IMR-90 (cell line): ENCODE results near the gene PGGHG. TPM values are rescaled to one million over a fixed set of nuclear protein-coding genes. Genes with fewer than 3 reads are reported as not detected.
"Not testable (repeated sequence)": the region's sequence is repeated elsewhere in the genome, so short reads cannot be mapped to it uniquely, and the experiment has no call there.

Experiments
- ATAC-seq: fragments of 200-7000 bp; cut with Tn5 transposase; 2 replicates; pipeline ENCODE4 v1.9.1; 2020; ENCODE audit warnings: low read depth, mild to moderate bottlenecking, moderate library complexity
- BruUV-seq: library from RNA; stranded (reverse); fragments of 400-500 nt; replicated peaks from 2 replicates; lab custom pipeline; 2021; lab: Mats Ljungman, UMichigan
- CTCF ChIA-PET: fragments of 300-600 bp; formaldehyde crosslinking; extraction: SDS; loops from one replicate; lab custom pipeline; 2021; ENCODE audit warnings: antibody characterized with exemption; lab: Yijun Ruan, JAX
- POLR2A ChIA-PET: fragments of 300-600 bp; sonication (Branson Sonifier 250); formaldehyde crosslinking; loops from one replicate; lab custom pipeline; 2022; ENCODE audit warnings: antibody characterized with exemption; ENCODE audit not compliant: unreplicated experiment; lab: Charles Lee
- DNase-seq: peaks from one replicate; pipeline ENCODE4 v3.0.0; 2013
- H2AFZ ChIP-seq: replicated peaks from 2 replicates; pipeline ENCODE3; 2013; ENCODE audit warnings: low read length, mild to moderate bottlenecking; ENCODE audit not compliant: poor library complexity
- H2AK5ac ChIP-seq: 2 replicates; pipeline ENCODE4 v1.6.1; 2013; ENCODE audit warnings: low read depth, low read length, inconsistent platforms
- H2AK9ac ChIP-seq: replicated peaks from 2 replicates; pipeline ENCODE3; 2013; ENCODE audit warnings: mild to moderate bottlenecking, low read depth, low read length, moderate library complexity; ENCODE audit not compliant: poor library complexity
- H2BK120ac ChIP-seq: 2 replicates; pipeline ENCODE4 v1.6.1; 2013; ENCODE audit warnings: low read depth, low read length, inconsistent platforms
- H2BK15ac ChIP-seq: 3 replicates; pipeline ENCODE4 v1.6.1; 2013; ENCODE audit warnings: low read depth, low read length, inconsistent platforms
- H2BK20ac ChIP-seq: 2 replicates; pipeline ENCODE4 v1.6.1; 2013; ENCODE audit warnings: low read depth, mild to moderate bottlenecking, inconsistent platforms, low read length, moderate library complexity
- H2BK5ac ChIP-seq: 2 replicates; pipeline ENCODE4 v1.6.1; 2013; ENCODE audit warnings: mild to moderate bottlenecking, low read depth, low read length, inconsistent platforms; ENCODE audit not compliant: poor library complexity, severe bottlenecking
- H3K14ac ChIP-seq: replicated peaks from 2 replicates; pipeline ENCODE4 v1.6.1; 2013; ENCODE audit warnings: low read depth, low read length, inconsistent platforms
- H3K18ac ChIP-seq: 2 replicates; pipeline ENCODE4 v1.6.1; 2013; ENCODE audit warnings: low read depth, low read length, control low read depth
- H3K23ac ChIP-seq: 2 replicates; pipeline ENCODE4 v1.6.1; 2013; ENCODE audit warnings: low read depth, low read length, inconsistent platforms
- H3K27ac ChIP-seq: 2 replicates; pipeline ENCODE4 v1.5.1; 2013; ENCODE audit warnings: mild to moderate bottlenecking, control low read depth, low read length; ENCODE audit not compliant: insufficient read depth
- H3K27me3 ChIP-seq: 2 replicates; pipeline ENCODE4 v1.6.1; 2013; ENCODE audit warnings: low read length; ENCODE audit not compliant: control insufficient read depth, insufficient read depth
- H3K36me3 ChIP-seq: 2 replicates; pipeline ENCODE4 v1.6.1; 2013; ENCODE audit warnings: low read length, mixed read lengths; ENCODE audit not compliant: control insufficient read depth, insufficient read depth
- H3K4ac ChIP-seq: 2 replicates; pipeline ENCODE4 v1.6.1; 2013; ENCODE audit warnings: low read depth, low read length, inconsistent platforms
- H3K4me1 ChIP-seq: 2 replicates; pipeline ENCODE4 v1.6.1; 2013; ENCODE audit warnings: low read length, mixed read lengths; ENCODE audit not compliant: control insufficient read depth, insufficient read depth
- H3K4me2 ChIP-seq: 2 replicates; pipeline ENCODE4 v1.6.1; 2013; ENCODE audit warnings: low read depth, mild to moderate bottlenecking, control low read depth, low read length, moderate library complexity
- H3K4me3 ChIP-seq: 2 replicates; pipeline ENCODE4 v1.5.1; 2013; ENCODE audit warnings: low read depth, mild to moderate bottlenecking, control low read depth, low read length, moderate library complexity; ENCODE audit not compliant: insufficient read depth
- H3K56ac ChIP-seq: 2 replicates; pipeline ENCODE4 v1.6.1; 2013; ENCODE audit warnings: low read length, inconsistent platforms; ENCODE audit not compliant: insufficient read depth; ENCODE audit errors: extremely low read depth
- H3K79me1 ChIP-seq, 2 experiments: 2 replicates each; pipeline ENCODE4 v1.6.1; 2013; ENCODE audit warnings: low read length in 2 of 2, inconsistent platforms in 1 of 2, low read depth in 1 of 2
- H3K9ac ChIP-seq: 2 replicates; pipeline ENCODE4 v1.6.1; 2013; ENCODE audit warnings: low read depth, low read length, control low read depth
- H3K9me1 ChIP-seq: 2 replicates; pipeline ENCODE4 v1.6.1; 2013; ENCODE audit warnings: low read length, inconsistent platforms; ENCODE audit not compliant: insufficient read depth
- H3K9me3 ChIP-seq: 2 replicates; pipeline ENCODE4 v1.6.1; 2013; ENCODE audit warnings: low read length; ENCODE audit not compliant: control insufficient read depth, insufficient read depth
- H4K20me1 ChIP-seq: 2 replicates; pipeline ENCODE4 v1.6.1; 2013; ENCODE audit warnings: low read length, inconsistent platforms; ENCODE audit not compliant: insufficient read depth
- H4K5ac ChIP-seq: 2 replicates; pipeline ENCODE4 v1.6.1; 2013; ENCODE audit warnings: mild to moderate bottlenecking, low read depth, low read length, control low read depth
- H4K8ac ChIP-seq, 2 experiments: 2 replicates each; pipeline ENCODE4 v1.6.1; 2013; ENCODE audit warnings: low read depth in 2 of 2, low read length in 2 of 2, control low read depth in 1 of 2, inconsistent platforms in 1 of 2
- H4K91ac ChIP-seq: 2 replicates; pipeline ENCODE4 v1.6.1; 2013; ENCODE audit warnings: low read depth, low read length, inconsistent platforms; ENCODE audit not compliant: insufficient read depth
- BHLHE40 ChIP-seq: fragments of 150-350 bp; IDR thresholded peaks from 2 replicates; pipeline ENCODE4 v1.6.1; 2016; ENCODE audit warnings: mild to moderate bottlenecking, low read depth, low read length
- FOS ChIP-seq: fragments of 150-350 bp; IDR thresholded peaks from 2 replicates; pipeline ENCODE4 v1.6.1; 2016; ENCODE audit warnings: low read depth, low read length
- MAZ ChIP-seq: IDR thresholded peaks from 2 replicates; pipeline ENCODE4 v1.6.1; 2012; ENCODE audit warnings: low read depth, mild to moderate bottlenecking, low read length, improper control_type of control experiment, moderate library complexity, borderline replicate concordance
- MXI1 ChIP-seq: IDR thresholded peaks from 2 replicates; pipeline ENCODE4 v1.6.1; 2012; ENCODE audit warnings: low read depth, mild to moderate bottlenecking, low read length, moderate library complexity, borderline replicate concordance
- POLR2A ChIP-seq: IDR thresholded peaks from 2 replicates; pipeline ENCODE4 v1.6.1; 2012; ENCODE audit warnings: mild to moderate bottlenecking, low read depth, low read length
- RAD21 ChIP-seq: IDR thresholded peaks from 2 replicates; pipeline ENCODE4 v1.6.1; 2012; ENCODE audit warnings: low read length, improper control_type of control experiment
- WGBS, 2 experiments: methylation state at CpG; one replicate each; pipeline versions ENCODE4 v1.1.5 to v1.1.7; 2013; ENCODE audit warnings: missing lambda C conversion rate in 2 of 2; ENCODE audit not compliant: insufficient read length in 1 of 2; ENCODE audit errors: extremely low coverage in 2 of 2; 5-methylcytosine and 5-hydroxymethylcytosine counted together
- dilution Hi-C: fragments of 300-500 bp; cut with HindIII; formaldehyde crosslinking; loops from one replicate; pipeline ENCODE4 v1.14.3; 2018; ENCODE audit warnings: low sequenced_read_pairs; ENCODE audit not compliant: unreplicated experiment
- in situ Hi-C: fragments of 300-500 bp; cut with MboI; formaldehyde crosslinking; loops from 3 replicates; pipeline ENCODE4 v1.14.3; 2019; ENCODE audit warnings: low sequenced_read_pairs, inconsistent platforms, mixed read lengths
- intact Hi-C: fragments of 100-400 bp; cut with micrococcal nuclease; formaldehyde crosslinking; loops from 2 replicates; pipeline ENCODE4 v1.10.0; 2022
- polyA plus RNA-seq, 3 experiments: library from polyadenylated mRNA; depleted of rRNA; stranded (reverse); fragments of >200 nt; gene quantifications; 2 replicates each; pipeline ENCODE4 v1.2.3, GENCODE V29; 2012; ENCODE audit warnings: low replicate concordance in 1 of 3
- total RNA-seq: library from RNA; depleted of rRNA; stranded (reverse); fragments of >200 nt; gene quantifications from 2 replicates; pipeline ENCODE4 v1.2.3, GENCODE V29; 2012
- TF ChIP-seq, protein P1 (sequence below): conservative IDR thresholded peaks from 2 replicates; pipeline ENCODE4 v1.5.1; 2012; ENCODE audit warnings: mild to moderate bottlenecking, low read depth, low read length, improper control_type of control experiment

PGGHG gene
- total and polyA plus RNA-seq, 2 of the 4 experiments (the other 2 are of a cell fraction) = 1.8 to 17.0 TPM

DNA sequence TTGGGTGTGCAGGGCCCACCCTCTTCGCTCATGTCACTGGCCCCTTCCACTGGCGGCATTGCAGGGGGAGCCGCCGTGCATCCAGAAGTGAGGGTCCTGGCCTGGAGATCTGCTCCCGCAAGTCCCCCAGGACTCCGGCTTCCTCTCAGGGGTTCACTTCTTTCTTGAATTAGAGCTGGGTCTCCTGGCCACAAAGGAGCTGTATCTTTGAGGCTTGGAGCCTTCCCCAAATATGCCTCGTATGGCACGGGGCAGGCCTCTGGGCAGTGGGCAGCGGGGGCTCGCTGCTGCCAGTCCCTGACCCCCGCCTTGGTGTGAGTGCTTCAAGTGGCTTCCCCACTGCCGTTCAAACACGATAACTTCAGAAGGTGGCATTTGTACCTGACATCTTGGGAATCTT, 39.1 kb downstream of the PGGHG start:
- H3K56ac ChIP-seq = no peak overlapping the region
- H3K27ac ChIP-seq = no peak overlapping the region
- no peak overlapping the region for H2AK9ac ChIP-seq
- no peak overlapping the region for H3K14ac ChIP-seq
- no peaks in the 10 kb centered on the region for H3K9me3 ChIP-seq
- H2BK15ac ChIP-seq = no peak overlapping the region
- no peak overlapping the region for H3K18ac ChIP-seq
- no peaks in the 10 kb centered on the region for H3K36me3 ChIP-seq
- no peak overlapping the region for H4K5ac ChIP-seq
- intact Hi-C loops = no loop called here
- dilution Hi-C loops = no loop called here
- H4K91ac ChIP-seq = no peak overlapping the region
- no peaks in the 10 kb centered on the region for H3K79me1 ChIP-seq
- H2BK120ac ChIP-seq = no peak overlapping the region
- H3K4me1 ChIP-seq = peaks cover 13% of the 10 kb centered on the region
- H3K23ac ChIP-seq = no peak overlapping the region
- no peak overlapping the region for H2AFZ ChIP-seq
- in situ Hi-C loops = no loop called here
- no peaks in the 10 kb centered on the region for H3K9me1 ChIP-seq
- H3K4me2 ChIP-seq = no peak overlapping the region
- no peak overlapping the region for H2AK5ac ChIP-seq
- no peak overlapping the region for H2BK20ac ChIP-seq
- H2BK5ac ChIP-seq = no peak overlapping the region
- no peak for TF ChIP-seq MXI1
- TF ChIP-seq RAD21 = no peak
- no peak for TF ChIP-seq MAZ
- no peak for TF ChIP-seq BHLHE40
- TF ChIP-seq, protein P1, sequence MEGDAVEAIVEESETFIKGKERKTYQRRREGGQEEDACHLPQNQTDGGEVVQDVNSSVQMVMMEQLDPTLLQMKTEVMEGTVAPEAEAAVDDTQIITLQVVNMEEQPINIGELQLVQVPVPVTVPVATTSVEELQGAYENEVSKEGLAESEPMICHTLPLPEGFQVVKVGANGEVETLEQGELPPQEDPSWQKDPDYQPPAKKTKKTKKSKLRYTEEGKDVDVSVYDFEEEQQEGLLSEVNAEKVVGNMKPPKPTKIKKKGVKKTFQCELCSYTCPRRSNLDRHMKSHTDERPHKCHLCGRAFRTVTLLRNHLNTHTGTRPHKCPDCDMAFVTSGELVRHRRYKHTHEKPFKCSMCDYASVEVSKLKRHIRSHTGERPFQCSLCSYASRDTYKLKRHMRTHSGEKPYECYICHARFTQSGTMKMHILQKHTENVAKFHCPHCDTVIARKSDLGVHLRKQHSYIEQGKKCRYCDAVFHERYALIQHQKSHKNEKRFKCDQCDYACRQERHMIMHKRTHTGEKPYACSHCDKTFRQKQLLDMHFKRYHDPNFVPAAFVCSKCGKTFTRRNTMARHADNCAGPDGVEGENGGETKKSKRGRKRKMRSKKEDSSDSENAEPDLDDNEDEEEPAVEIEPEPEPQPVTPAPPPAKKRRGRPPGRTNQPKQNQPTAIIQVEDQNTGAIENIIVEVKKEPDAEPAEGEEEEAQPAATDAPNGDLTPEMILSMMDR = no peak
- no peak for TF ChIP-seq FOS
- TF ChIP-seq POLR2A = no peak
- no peak overlapping the region for H3K4ac ChIP-seq
- no peak overlapping the region for H3K9ac ChIP-seq
- H4K20me1 ChIP-seq = no peaks in the 10 kb centered on the region
- WGBS, 2 experiments = 91% methylated on average over 6 of the region's 13 CpGs; no CpG with 5 or more reads in 1 of the 2 experiments
- ChIA-PET CTCF (no interaction called here), POLR2A (no interaction called here)
- H4K8ac ChIP-seq = no peak overlapping the region
- BruUV-seq = no TSS peak
- H3K4me3 ChIP-seq = no peak overlapping the region
- DNase-seq = no peak
- no peak for ATAC-seq
- no peaks in the 10 kb centered on the region for H3K27me3 ChIP-seq

GRCh38 chr11:328516-329100, 39.7 kb downstream of the PGGHG start:
- no CpG with 5 or more reads among the region's 15 CpGs for WGBS, 2 experiments
- H2BK5ac ChIP-seq, ATAC-seq, POLR2A ChIA-PET, H3K36me3 ChIP-seq, H3K4me3 ChIP-seq, H3K27ac ChIP-seq, DNase-seq, H3K23ac ChIP-seq, H4K91ac ChIP-seq, H4K20me1 ChIP-seq, H2BK20ac ChIP-seq, H3K18ac ChIP-seq, H4K8ac ChIP-seq, H3K9me3 ChIP-seq, H2BK120ac ChIP-seq, dilution Hi-C loops, H3K9ac ChIP-seq, H3K4ac ChIP-seq, H2AK5ac ChIP-seq, H3K9me1 ChIP-seq, in situ Hi-C loops, H2AK9ac ChIP-seq, H3K79me1 ChIP-seq, H3K27me3 ChIP-seq, H3K4me2 ChIP-seq, H3K56ac ChIP-seq, intact Hi-C loops, H2AFZ ChIP-seq, BruUV-seq, H4K5ac ChIP-seq, H2BK15ac ChIP-seq, CTCF ChIA-PET, H3K14ac ChIP-seq: not testable (repeated sequence)
- H3K4me1 ChIP-seq = peaks cover 13% of the 10 kb centered on the region
